Measurements from ENCODE around the gene JAKMIP2.
"Not testable (repeated sequence)": the region's sequence is repeated elsewhere in the genome, so short reads cannot be mapped to it uniquely, and the experiment has no call there.

JAKMIP2 gene

DNA sequence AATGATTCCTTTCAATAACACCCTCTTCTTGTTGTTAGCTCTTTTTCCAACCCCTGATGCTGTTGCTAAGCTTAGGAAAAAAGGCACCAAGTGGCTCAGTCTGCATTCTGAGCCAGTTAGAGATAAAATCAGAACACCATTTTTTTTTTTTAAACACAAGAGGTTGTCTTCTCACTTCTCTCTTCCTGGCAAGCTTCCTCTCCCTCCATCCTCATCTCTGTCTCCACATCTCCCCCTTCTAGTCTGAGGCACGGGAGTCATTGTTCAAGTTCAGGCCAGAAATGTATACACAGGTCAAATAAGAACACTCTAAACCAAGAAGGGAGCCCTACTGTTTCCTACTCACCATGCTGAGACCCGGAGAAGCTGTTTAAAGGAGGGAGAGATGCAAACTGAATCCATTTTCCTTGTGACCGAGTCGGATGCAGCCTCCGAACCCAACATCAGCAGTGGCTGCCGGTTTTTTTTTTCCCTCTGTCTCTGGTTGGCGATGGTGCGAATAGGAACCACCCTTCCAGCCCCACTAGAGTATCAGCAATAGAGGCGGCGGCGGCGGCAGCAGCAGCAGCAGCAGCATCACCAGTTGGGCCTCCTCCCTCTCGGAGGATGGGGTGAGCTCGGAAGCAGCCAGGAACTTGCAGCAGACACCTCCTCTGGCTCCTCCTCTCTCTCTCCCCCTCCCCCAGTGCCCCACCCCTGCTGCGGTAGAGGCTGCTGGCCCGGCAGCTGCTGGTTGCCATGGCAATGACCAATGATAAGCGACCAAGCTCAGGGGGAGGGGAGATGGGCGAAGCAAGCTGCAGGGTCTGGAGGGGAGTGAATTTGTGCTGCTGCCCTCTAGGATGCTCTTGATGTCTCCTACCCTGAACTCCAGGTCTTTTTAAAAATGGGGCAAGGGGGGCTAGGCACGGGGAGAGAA is at the start of gene JAKMIP2:
JAKMIP2 (minus strand) TSS at position 619 of the 919 bp plus-strand sequence. CDS start 110,922 bp downstream, outside the sequence.
- DNase-seq, result peak; percentile 78

GRCh38 chr5:147831465-147831864 is 48.9 kb upstream of the JAKMIP2 start, which contains the start of gene SPINK1:
Gene SPINK1, minus strand, starts transcription at chr5:147831671. Its CDS starts 94 bp downstream, at chr5:147831577.
- no peak for DNase-seq

- no peak for DNase-seq
These were observed 47.5 kb upstream of the JAKMIP2 start for GRCh38 chr5:147830035-147830434.

- not testable (repeated sequence) for DNase-seq
These were observed 44.5 kb upstream of the JAKMIP2 start for GRCh38 chr5:147827017-147827416.

DNA sequence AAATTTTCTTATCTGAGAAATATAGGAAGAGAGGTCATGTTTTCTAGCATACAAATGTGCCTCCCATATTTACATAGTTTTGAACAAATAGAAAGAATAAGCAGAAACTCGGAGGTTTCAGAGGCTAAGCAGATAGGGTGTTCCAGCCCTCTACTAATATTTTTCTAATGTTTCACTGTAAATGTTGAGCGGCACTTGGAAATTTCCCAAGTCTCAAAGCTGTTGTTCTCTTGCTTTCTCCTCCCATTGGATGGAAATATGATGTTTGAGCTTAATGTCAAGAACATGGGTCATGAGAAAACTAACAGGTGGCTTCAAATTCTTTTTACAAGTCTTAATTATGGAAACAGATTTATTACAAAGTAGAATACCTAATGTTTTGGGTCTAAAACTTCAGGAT is 43.8 kb upstream of the JAKMIP2 start:
- no peak for DNase-seq

DNA sequence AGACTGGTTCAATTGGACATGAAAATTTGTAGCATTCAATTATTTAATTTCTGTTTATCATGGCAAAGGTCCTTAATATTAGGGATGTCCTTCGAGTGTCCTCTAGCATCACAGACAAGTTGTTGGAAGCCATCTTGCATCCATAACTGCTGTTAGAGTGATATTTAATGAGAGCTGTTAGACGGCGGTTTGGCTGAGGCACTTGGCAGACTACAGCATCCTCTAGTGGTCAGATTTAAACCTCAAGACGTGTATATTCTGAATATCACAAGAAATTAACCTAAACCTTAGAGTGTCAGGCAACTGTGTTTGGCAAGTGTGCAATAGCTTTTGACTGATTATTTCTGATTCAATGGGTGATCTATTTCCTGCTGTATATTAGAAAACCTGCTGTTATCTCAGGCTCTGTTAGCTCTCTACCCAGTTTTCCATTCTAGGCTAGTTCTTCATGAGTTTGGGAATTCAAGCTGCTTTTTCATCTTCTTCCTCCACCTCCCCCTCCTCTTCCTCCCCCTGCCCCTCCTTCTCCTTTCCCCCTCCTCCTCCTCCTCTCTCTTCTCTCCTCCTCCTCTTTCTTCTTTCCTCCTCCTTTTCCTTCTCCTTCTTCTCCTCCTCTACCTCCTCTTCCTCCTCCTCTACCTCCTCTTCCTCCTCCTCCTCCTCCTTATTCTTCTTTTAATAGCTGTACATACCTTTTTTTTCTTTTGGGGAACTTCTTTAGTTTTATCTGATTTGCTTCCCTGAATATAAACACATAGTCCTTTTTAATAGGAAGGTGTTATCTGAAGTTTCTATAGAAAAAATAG is 40.4 kb upstream of the JAKMIP2 start:
- peak; percentile 13 for DNase-seq

DNA sequence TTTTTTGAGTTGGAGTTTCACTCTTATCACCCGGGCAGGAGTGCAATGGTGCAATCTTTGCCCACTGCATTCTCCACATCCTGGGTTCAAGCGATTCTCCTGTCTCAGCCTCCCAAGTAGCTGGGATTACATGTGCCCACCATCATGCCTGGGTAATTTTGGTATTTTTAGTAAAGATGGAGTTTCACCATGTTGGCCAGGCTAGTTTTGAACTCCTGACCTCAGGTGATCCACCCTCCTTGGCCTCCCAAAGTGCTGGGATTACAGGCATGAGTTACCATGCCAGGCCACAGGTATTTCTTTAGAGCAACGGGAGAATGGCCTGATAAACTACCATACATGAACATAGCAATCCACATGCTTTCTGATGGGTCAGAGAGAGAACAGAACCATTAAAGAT is 39.7 kb upstream of the JAKMIP2 start:
- DNase-seq, result not testable (repeated sequence)

DNA sequence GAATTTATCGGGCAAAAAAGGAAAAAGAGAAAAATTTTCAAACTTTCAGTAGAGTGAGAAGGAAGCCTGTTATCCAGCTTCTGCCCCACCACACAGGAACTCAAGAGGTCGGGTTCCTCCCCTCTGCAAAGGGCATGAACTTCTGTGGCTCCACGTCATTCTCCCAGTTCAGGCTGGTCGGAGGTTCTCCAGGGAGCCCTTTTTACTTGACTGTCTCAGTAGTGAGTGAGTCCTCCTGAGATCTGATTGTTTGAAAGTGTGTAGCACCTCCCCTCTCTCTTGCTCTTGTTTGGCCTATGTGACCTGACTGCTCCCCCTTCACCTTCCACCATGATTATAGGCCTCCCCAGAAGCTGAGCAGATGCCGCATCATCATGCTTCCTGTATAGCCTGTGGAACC is 39.2 kb upstream of the JAKMIP2 start:
- DNase-seq, result no peak

GRCh38 chr5:147819261-147819770 is 36.8 kb upstream of the JAKMIP2 start:
- no peak for DNase-seq

DNA sequence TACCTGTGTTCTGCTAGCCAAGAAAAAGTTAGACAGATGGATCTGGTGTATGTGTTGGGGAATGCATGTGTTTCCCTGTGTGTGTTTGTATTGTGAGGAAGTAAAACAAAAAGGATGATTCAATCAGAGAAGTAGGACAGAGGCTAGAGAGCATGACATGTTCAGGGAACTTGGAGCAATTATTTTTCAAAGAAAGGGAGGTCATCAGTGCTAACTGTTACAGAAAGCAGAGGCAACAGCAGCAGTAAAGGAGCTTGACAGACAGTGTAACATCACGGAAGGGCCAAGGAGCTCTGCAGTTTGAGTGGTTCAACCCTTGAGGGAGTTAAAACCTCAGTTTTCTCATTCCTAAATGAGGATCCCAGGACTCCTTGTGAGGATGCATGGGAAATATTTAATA is 35.8 kb upstream of the JAKMIP2 start:
- DNase-seq, result no peak

- no peak for DNase-seq
These were observed 31.2 kb upstream of the JAKMIP2 start for GRCh38 chr5:147813696-147814095.

DNA sequence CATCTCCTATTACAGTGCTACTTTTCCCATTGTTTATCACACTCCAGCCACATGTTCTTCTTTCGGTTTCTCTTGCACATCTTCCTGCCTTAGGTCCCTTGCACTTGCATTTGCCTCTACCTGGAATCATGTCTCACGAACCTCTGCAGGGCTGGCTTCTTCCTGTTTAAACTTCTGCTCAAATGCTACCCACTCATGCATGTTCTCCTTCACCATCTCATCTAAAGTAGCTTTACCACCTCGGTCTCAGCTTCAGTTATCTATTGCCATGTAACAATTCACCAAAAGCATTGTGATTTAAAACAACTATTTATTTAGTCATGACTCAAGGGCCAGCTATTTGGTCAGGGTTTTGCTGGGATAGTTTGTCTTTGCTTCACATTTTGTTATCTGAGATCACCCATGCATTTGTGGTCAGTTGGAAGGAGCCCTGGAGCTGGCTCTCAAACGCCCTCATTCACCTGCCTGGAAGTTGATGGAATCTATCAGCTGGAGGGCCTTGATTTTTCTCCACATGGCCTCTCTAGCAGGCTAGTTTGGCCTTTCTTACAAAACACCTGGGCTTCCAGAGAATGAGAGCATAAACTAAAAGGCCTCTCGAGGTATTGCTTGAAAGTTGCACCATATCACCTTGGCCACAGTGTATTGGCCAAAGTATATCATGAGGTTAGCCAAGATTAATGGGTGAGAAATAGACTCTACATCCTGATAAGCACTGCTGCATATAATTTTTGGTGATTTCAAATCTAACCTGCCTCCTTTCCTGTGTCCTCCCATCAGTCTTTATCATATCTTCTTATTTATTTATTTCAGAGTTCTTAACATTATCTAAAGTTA is 27.5 kb upstream of the JAKMIP2 start:
- no peak for DNase-seq

- DNase-seq, result peak; percentile 17
These were observed 22.5 kb upstream of the JAKMIP2 start for GRCh38 chr5:147805030-147805454.

DNA sequence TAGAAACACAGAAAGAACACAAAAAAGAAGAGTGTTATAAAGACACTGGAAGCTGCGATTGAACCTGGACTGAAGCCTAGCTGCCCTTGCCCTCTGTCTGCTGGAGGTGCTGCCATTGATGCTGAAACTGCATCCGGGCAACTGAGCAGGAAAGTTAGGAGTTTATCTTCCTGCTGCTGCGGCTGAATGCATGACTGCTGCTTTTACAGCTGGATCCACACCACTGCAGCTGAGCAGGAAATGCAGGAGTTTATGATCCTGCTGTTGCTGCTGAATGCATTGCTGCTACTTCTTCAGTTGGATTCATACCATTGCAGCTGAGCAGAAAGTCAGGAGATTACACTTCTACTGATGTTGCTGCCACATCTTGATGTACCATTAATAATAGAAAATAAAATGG is 21.8 kb upstream of the JAKMIP2 start:
- no peak for DNase-seq

DNA sequence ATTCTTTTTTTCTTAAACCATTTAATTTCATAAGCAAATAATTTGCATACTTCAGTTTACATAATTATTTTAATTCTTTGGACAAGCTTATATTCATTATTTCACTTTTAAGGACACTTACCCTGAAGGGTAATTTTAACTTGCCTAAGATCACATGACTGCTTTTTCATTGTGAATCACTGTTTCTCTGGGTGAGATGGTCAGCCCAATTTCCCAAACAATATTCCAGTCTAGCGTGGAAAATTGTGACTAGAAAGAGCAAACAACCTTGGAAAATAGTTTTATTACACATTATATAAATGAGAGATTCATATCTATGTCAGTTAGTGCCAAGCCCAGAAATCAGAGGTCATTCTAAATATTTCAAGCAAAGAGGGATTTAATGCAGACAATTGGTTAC is 21.4 kb upstream of the JAKMIP2 start:
- DNase-seq, result no peak

- not testable (repeated sequence) for DNase-seq
These were observed 20.6 kb upstream of the JAKMIP2 start for GRCh38 chr5:147803161-147803560.

GRCh38 chr5:147801461-147801860 is 18.9 kb upstream of the JAKMIP2 start:
- no peak for DNase-seq

- no peak for DNase-seq
These were observed 18.0 kb upstream of the JAKMIP2 start for GRCh38 chr5:147800491-147800890.

- DNase-seq, result no peak
These were observed 14.2 kb upstream of the JAKMIP2 start for GRCh38 chr5:147796556-147797308.

GRCh38 chr5:147791181-147791580 is 8.7 kb upstream of the JAKMIP2 start:
- DNase-seq, result no peak

DNA sequence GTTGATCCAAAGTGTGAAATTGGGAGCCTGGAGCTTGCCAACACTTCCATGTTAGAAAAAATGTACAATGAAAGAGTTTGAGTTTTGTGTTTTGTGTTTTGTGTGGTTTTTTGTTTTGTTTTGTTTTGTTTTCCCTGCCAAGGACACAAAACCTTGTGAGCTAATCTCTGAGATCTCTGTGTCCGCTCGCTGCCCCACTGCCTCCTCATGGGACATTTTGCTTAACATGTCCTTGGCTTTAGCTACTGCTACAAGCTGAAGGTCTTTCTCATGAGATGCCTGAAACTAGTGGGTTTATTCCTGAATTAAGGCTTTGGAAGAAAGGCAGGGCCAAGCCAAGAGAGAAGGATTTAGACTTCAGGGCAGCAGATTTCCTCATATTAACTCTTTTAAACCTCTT is 7.3 kb upstream of the JAKMIP2 start:
- no peak for DNase-seq

DNA sequence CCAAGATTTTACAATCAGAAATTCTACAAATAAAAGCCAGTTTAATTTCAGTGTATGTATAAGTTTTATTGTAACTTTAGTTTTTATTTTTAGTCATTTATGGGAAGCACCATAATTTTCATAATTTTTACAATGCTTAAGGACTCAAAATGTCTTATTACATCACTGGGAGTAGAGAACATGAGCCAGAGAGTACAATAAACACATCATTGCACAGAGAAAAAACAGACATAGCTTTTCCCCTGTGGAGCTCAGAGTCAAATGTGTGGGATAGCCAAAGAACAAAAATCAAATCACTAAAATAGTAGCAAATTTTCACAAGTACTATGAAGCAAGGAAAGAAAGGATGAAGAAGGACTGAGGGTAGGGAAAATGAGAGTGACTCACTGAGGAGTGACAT is 5.5 kb upstream of the JAKMIP2 start:
- DNase-seq, result no peak
